ENCODE results near the gene ADH5. TPM values are rescaled to one million over a fixed set of nuclear protein-coding genes. Genes with fewer than 3 reads are reported as not detected.

Gene ADH5
- total RNA-seq, 1 experiment from 2014 or later: 163 TPM

- Histone ChIP-seq H3K4me2 (ENCODE audit: low read length) (no peak overlapping the region), H4K20me1 (ENCODE audit: insufficient read depth) (peaks cover 6% of the 10 kb centered on the region; the same call in 1 of the 2 replicates), H3K9ac (ENCODE audit: low read length) (no peak overlapping the region), H3K9me3 (ENCODE audit: control insufficient read depth in 1 of 2, insufficient read depth in 1 of 2, low read depth in 1 of 2, low read length in 2 of 2) (peaks cover 0 to 8% of the 10 kb centered on the region in 2 experiments; a peak in 2 of 4 replicates), H3K4me3 (replicated peaks in 1 of 2; ENCODE audit: low read depth in 1 of 2, low read length in 2 of 2) (no peak overlapping the region), H3K27ac (ENCODE audit: low read depth, low read length) (no peak overlapping the region), H2AFZ (ENCODE audit: low read depth, low read length, poor library complexity, severe bottlenecking) (no peak overlapping the region), H3K79me2 (ENCODE audit: insufficient read depth, low read length) (peaks cover 100% of the 10 kb centered on the region), H3K4me1 (ENCODE audit: control insufficient read depth in 1 of 2, insufficient read depth in 2 of 2, low read length in 2 of 2) (peaks cover 5 to 25% of the 10 kb centered on the region in 2 experiments; a peak in 2 of 4 replicates), H3K27me3 (ENCODE audit: insufficient read depth, low read length) (no peaks in the 10 kb centered on the region), H3K36me3 (ENCODE audit: control insufficient read depth in 1 of 2, insufficient read depth in 2 of 2, low read length in 2 of 2) (peaks cover 0 to 31% of the 10 kb centered on the region in 2 experiments; a peak in 1 of 4 replicates), H3K9me2 (ENCODE audit: insufficient read depth) (no peaks in the 10 kb centered on the region)
- POLR2A ChIA-PET: no interaction called here
- TF ChIP-seq CBX3 (IDR thresholded peaks at IDR 0.05; ENCODE audit: low read depth): peak; percentile 47; the same call in 1 of the 2 replicates
- TF ChIP-seq, protein P1, sequence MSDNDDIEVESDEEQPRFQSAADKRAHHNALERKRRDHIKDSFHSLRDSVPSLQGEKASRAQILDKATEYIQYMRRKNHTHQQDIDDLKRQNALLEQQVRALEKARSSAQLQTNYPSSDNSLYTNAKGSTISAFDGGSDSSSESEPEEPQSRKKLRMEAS (IDR thresholded peaks at IDR 0.05): no peak
- CTCF ChIA-PET: no interaction called here
- RAD21 ChIA-PET (ENCODE audit: low non-redundant PET in 1 of 2, low total read pairs in 2 of 2, uncharacterized antibody in 2 of 2, unreplicated experiment in 2 of 2): no interaction called here
- ATAC-seq (no peak), DNase-seq (ENCODE audit: low read depth, low spot score) (no peak)
- BruUV-seq (replicated peaks): no TSS peak
- intact Hi-C loops (cut with micrococcal nuclease): no loop called here
These were observed 67.2 kb downstream of the ADH5 start for GRCh38 chr4:99021386-99021785.

Other genes with a start within 250 kb of the ADH5 start
- 148 TPM for gene EIF4E, start 159.7 kb downstream of the ADH5 start, total RNA-seq (2021; ENCODE audit: unreplicated experiment)
- 112 TPM for gene METAP1, start 93.1 kb downstream of the ADH5 start, total RNA-seq (2021; ENCODE audit: unreplicated experiment)
- gene ADH4, start 55.5 kb upstream of the ADH5 start, total RNA-seq (2021; ENCODE audit: unreplicated experiment): 0.25 TPM
- gene ADH6, start 130.5 kb upstream of the ADH5 start, total RNA-seq (2021; ENCODE audit: unreplicated experiment): not detected
- gene ADH1A, start 202.2 kb upstream of the ADH5 start, total RNA-seq (2021; ENCODE audit: unreplicated experiment): not detected
- gene ADH1B, start 232.6 kb upstream of the ADH5 start, total RNA-seq (2021; ENCODE audit: unreplicated experiment): 1.8 TPM

Measured in HCT116 (cell line).